WI38 (cell line): ENCODE results near the gene SESN2.

ENCODE experiments used
- H3K4me3 ChIP-seq: 2 replicates; pipeline ENCODE4 v1.5.1; 2011; ENCODE audit warnings: low read depth, mild to moderate bottlenecking, control low read depth, low read length
- TF ChIP-seq, protein P1 (sequence below): IDR thresholded peaks from 2 replicates; pipeline ENCODE4 v1.5.1; 2012; ENCODE audit warnings: low read depth, mild to moderate bottlenecking, control low read depth, low read length

The SESN2 gene

DNA sequence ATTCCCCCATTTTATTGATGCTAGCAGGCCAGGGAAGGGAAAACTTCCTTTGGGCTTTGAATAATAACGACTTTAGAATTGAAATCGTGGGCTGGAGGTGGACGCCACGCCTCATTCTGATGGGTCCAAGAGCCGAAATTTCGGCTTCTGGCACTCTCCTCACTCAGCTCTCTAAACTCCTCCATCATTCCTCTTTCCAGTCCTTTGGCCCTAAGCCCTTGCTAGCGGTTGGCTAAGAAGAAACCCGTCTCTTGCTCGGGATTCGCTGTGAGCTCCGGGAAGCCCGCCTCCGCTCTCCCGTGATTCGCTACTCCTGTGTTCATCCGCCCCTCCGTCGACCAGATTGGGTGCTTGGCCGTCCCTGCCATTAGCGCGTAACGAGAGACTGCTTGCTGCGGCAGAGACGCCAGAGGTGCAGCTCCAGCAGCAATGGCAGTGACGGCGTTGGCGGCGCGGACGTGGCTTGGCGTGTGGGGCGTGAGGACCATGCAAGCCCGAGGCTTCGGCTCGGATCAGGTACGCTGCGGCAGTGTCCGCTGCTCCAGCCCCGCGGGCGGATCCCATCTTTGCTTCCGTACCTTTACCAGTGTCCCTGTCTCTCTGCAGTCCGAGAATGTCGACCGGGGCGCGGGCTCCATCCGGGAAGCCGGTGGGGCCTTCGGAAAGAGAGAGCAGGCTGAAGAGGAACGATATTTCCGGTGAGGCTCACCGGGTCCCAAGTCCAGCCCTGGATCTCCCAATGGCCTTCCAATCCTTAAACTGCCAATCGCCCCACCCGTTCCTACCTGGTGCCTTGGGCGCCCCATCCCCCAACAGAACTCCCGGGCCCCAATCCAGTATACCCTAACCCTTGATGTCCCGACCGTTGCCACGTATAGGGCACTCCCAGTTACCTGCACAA lies 23.3 kb upstream of the SESN2 start, which contains the start of gene ATP5IF1:
Gene ATP5IF1 (plus strand): TSS at position 370 of the 901 bp plus-strand sequence. CDS start 60 bp downstream, at position 430.
- peak within 1 kb of the TSS; percentile 80 for H3K4me3 ChIP-seq
- TF ChIP-seq, protein P1, sequence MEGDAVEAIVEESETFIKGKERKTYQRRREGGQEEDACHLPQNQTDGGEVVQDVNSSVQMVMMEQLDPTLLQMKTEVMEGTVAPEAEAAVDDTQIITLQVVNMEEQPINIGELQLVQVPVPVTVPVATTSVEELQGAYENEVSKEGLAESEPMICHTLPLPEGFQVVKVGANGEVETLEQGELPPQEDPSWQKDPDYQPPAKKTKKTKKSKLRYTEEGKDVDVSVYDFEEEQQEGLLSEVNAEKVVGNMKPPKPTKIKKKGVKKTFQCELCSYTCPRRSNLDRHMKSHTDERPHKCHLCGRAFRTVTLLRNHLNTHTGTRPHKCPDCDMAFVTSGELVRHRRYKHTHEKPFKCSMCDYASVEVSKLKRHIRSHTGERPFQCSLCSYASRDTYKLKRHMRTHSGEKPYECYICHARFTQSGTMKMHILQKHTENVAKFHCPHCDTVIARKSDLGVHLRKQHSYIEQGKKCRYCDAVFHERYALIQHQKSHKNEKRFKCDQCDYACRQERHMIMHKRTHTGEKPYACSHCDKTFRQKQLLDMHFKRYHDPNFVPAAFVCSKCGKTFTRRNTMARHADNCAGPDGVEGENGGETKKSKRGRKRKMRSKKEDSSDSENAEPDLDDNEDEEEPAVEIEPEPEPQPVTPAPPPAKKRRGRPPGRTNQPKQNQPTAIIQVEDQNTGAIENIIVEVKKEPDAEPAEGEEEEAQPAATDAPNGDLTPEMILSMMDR = no peak

DNA sequence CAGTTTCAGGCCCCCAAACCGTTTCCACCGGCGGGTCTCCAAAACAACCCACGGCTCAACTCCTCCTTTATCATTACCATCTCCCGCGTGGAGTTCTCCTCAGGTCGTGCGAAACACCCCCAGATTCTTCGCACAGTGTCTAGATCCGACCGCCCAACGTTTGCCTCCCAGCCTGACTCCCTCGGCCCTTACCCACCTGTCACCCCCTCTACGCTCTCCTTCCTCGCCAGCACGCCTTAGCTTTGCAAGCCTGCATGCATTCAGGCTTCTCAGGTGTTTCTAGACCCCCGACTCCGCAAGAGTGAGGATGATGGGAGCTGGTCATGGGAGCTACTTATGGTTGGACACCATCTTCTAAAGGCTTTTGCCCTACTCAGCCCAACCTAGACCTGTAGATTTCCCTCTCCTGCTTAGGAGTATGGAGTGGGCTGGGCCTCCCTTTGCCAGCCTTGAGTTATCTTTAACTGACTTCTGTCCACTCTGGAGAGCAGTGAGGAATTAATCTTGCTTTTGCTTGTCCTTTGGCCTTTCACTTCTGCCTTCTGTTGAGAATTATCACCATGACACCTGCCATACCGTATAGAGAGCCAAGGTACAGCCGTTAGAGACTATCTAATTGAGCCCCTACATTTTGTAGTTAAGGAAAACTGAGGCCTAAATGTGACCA lies 22.5 kb upstream of the SESN2 start:
- TF ChIP-seq, protein P1 = no peak
- H3K4me3 ChIP-seq = peak overlapping the region; percentile 80

DNA sequence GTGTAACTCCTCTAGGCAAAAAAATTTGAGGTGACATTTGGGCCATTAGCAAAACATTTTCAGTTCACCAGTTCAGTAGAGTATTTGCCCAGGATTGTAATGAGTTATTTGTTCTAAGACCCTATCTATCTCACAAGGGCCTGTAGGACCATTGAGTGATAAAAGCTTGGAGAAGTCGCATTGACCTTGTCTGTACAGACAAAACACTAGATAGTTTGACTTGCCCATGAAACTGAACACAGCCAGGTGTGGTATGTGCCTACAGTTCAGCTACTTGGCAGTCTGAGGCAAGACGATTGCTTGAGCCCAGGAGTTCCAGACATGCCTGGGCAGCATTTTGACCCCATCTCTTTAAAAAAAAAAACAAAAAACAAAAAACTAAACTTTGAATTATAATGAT lies 20.3 kb upstream of the SESN2 start:
- TF ChIP-seq, protein P1 = no peak
- no peak overlapping the region for H3K4me3 ChIP-seq

DNA sequence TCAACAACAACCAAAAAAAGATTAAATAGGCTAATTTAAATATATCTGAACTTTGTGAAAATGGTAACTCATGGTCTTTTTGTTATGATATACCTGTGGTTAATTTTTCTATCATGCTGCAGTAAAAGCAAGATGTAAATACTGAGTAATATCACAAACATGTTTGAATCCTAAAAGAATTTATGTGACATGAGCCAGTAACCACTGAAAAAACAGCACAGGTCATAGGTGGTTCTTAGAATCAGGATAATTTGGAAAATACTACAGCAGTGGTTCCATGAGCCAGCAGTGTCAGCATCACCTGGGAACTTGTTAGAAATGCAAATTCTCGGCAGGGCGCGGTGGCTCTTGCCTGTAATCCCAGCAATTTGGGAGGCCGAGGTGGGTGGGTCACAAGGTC lies 19.3 kb upstream of the SESN2 start:
- TF ChIP-seq, protein P1 = no peak
- no peak overlapping the region for H3K4me3 ChIP-seq

DNA sequence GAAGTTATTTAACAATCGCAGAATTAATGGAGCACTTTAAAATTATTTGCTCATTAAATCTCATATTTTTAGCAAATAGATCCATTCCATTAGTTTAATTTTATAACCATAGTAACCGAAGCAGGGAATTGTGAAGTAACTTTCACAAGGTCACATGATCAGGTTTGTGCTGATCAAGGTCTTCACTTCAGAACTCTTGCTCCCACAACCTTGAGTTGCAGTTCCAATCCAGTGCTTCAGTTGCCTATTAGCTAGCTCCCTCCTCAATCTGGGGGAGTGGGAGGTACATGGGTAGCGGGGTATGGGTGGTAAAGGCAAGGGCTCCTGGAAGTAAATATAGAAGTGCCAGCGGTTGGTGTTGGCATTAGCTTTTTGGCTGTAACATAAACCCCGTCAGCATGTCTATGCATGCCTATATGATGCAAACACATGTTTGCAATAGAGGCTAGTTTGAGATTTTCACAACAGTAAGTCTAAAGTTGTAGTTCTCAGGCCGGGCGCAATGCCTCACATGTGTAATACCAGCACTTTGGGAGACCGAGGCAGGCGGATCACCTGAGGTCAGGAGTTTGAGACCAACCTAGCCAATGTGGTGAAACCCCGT lies 17.6 kb upstream of the SESN2 start:
- H3K4me3 ChIP-seq = no peak overlapping the region
- TF ChIP-seq, protein P1 = no peak

DNA sequence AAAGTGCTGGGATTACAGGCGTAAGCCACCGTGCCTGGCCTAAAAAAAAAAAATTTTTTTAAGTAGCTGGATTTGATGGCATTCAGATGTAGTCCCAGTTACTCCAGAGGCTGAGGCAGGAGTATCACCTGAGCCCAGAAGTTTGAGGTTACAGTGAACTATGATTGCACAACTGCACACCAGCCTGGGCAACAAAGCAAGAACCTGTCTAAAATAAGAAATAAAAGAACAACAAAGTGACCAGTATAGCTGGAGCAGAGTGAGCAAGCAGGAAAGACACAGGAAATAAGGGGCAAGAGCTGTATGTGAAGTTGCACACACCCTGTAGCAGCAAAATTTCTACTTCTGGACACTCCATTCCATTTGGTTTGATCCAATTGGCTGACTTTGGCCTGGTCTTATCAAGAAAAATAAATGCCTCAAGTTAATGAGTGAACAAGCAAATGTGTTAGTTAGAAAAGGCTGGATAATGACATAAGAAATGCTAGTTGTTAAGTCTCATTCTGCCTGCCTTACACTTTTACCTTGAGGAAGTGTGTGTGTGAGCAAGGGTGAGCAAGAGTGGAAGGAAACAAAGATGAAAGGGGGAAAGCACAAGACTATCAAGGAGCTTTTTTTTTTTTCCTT lies 15.5 kb upstream of the SESN2 start:
- H3K4me3 ChIP-seq = no peak overlapping the region
- TF ChIP-seq, protein P1 = no peak
